NK-92 (cell line): ENCODE results near the gene OR4E2.
"Not testable (repeated sequence)": the region's sequence is repeated elsewhere in the genome, so short reads cannot be mapped to it uniquely, and the experiment has no call there.

Experiments
- DNase-seq: peaks from one replicate; lab custom pipeline; 2025; ENCODE audit not compliant: unreplicated experiment; lab: John Stamatoyannopoulos, UW

OR4E2 gene

GRCh38 chr14:21653331-21653885 is at the start of gene OR4E2:
Gene OR4E2, plus strand, starts transcription at chr14:21653835. Its CDS starts 11,248 bp downstream, at chr14:21665083.
- DNase-seq = no peak

- DNase-seq = no peak
Observed at GRCh38 chr14:21612324-21612723, 41.3 kb upstream of the OR4E2 start.

- no peak for DNase-seq
Observed at GRCh38 chr14:21614240-21614639, 39.4 kb upstream of the OR4E2 start.

- no peak for DNase-seq
Observed at GRCh38 chr14:21617614-21618013, 36.0 kb upstream of the OR4E2 start.

GRCh38 chr14:21626491-21627230 is 27.0 kb upstream of the OR4E2 start:
- DNase-seq = no peak

- DNase-seq = not testable (repeated sequence)
Observed at GRCh38 chr14:21630503-21630902, 23.1 kb upstream of the OR4E2 start.

GRCh38 chr14:21631084-21631483 is 22.6 kb upstream of the OR4E2 start:
- DNase-seq = no peak

GRCh38 chr14:21634840-21635239 is 18.8 kb upstream of the OR4E2 start, which contains the start of gene OR10G2:
Gene OR10G2, minus strand, starts transcription at chr14:21634940. Its CDS starts 98 bp downstream, at chr14:21634842.
- no peak for DNase-seq

GRCh38 chr14:21642683-21643082 is 11.0 kb upstream of the OR4E2 start:
- no peak for DNase-seq

- no peak for DNase-seq
Observed at GRCh38 chr14:21643407-21643806, 10.2 kb upstream of the OR4E2 start.

GRCh38 chr14:21647380-21647779 is 6.3 kb upstream of the OR4E2 start:
- no peak for DNase-seq

GRCh38 chr14:21652209-21652808 is 1.3 kb upstream of the OR4E2 start:
- no peak for DNase-seq

GRCh38 chr14:21654215-21654614 is 580 bp downstream of the OR4E2 start:
- DNase-seq = no peak

GRCh38 chr14:21656980-21657379 is 3.3 kb downstream of the OR4E2 start:
- no peak for DNase-seq

GRCh38 chr14:21668377-21668776 is 14.7 kb downstream of the OR4E2 start:
- DNase-seq = no peak

- no peak for DNase-seq
Observed at GRCh38 chr14:21669284-21669683, 15.6 kb downstream of the OR4E2 start.

- no peak for DNase-seq
Observed at GRCh38 chr14:21671371-21671770, 17.7 kb downstream of the OR4E2 start.

- DNase-seq = no peak
Observed at GRCh38 chr14:21672116-21672515, 18.5 kb downstream of the OR4E2 start.

GRCh38 chr14:21673718-21674117 is 20.1 kb downstream of the OR4E2 start, which contains the start of gene OR4E1:
Gene OR4E1, minus strand, starts transcription at chr14:21673818. Its CDS starts 2,883 bp downstream, at chr14:21670935.
- no peak for DNase-seq

GRCh38 chr14:21675566-21675965 is 21.9 kb downstream of the OR4E2 start:
- DNase-seq = no peak

- no peak for DNase-seq
Observed at GRCh38 chr14:21680072-21680471, 26.4 kb downstream of the OR4E2 start.

GRCh38 chr14:21686468-21686867 is 32.8 kb downstream of the OR4E2 start:
- no peak for DNase-seq
